ENCODE data around the gene CCM2.

The CCM2 gene

GRCh38 chr7:45085619-45086200 is 85.7 kb downstream of the CCM2 start:
- no peak for DNase-seq (ENCODE audit: extremely low read depth, low read depth)
- TF ChIP-seq CTCF (IDR thresholded peaks at IDR 0.05; ENCODE audit: low read depth, low read length): no peak

- DNase-seq (ENCODE audit: extremely low read depth, low read depth): no peak
- TF ChIP-seq CTCF (IDR thresholded peaks at IDR 0.05; ENCODE audit: low read depth, low read length): no peak
Observed at GRCh38 chr7:45086331-45087065, 86.5 kb downstream of the CCM2 start.

- DNase-seq (ENCODE audit: extremely low read depth, low read depth): no peak
- TF ChIP-seq CTCF (IDR thresholded peaks at IDR 0.05; ENCODE audit: low read depth, low read length): no peak
Observed at GRCh38 chr7:45087301-45088145, 87.5 kb downstream of the CCM2 start.

GRCh38 chr7:45088146-45088701 is 88.2 kb downstream of the CCM2 start:
- no peak for DNase-seq (ENCODE audit: extremely low read depth, low read depth)
- TF ChIP-seq CTCF (IDR thresholded peaks at IDR 0.05; ENCODE audit: low read depth, low read length): no peak

GRCh38 chr7:45088821-45089340 is 88.9 kb downstream of the CCM2 start, which contains the start of gene NACAD:
Gene NACAD (minus strand): TSS chr7:45088969. CDS start chr7:45088894, 75 bp downstream.
- TF ChIP-seq CTCF (IDR thresholded peaks at IDR 0.05; ENCODE audit: low read depth, low read length): no peak
- no peak for DNase-seq (ENCODE audit: extremely low read depth, low read depth)

GRCh38 chr7:45089341-45089891 is 89.4 kb downstream of the CCM2 start:
- no peak for DNase-seq (ENCODE audit: extremely low read depth, low read depth)

More at GRCh38 chr7:45089341-45089891, 89.4 kb downstream of the CCM2 start:
- no peak for TF ChIP-seq CTCF (IDR thresholded peaks at IDR 0.05; ENCODE audit: low read depth, low read length)

Data from AG09319 (cell line).